Glutamatergic neuron (in vitro differentiated cells): Measurements from ENCODE around the gene LEF1. TPM values are rescaled to one million over a fixed set of nuclear protein-coding genes. Genes with fewer than 3 reads are reported as not detected.

Experiments used
- DNase-seq: peaks from one replicate; pipeline ENCODE4 v3.0.0; 2022
- H3K27ac Mint-ChIP-seq: one replicate; pipeline ENCODE4 v1.8.0; 2020; ENCODE audit warnings: mild to moderate bottlenecking, mixed read lengths, inconsistent platforms; ENCODE audit not compliant: unreplicated experiment
- H3K27me3 Mint-ChIP-seq: one replicate; pipeline ENCODE4 v1.8.0; 2020; ENCODE audit warnings: mild to moderate bottlenecking, moderate library complexity, mixed read lengths, inconsistent platforms; ENCODE audit not compliant: unreplicated experiment
- H3K36me3 Mint-ChIP-seq: one replicate; pipeline ENCODE4 v1.8.0; 2020; ENCODE audit warnings: mild to moderate bottlenecking, mixed read lengths, inconsistent platforms; ENCODE audit not compliant: unreplicated experiment
- H3K4me1 Mint-ChIP-seq: one replicate; pipeline ENCODE4 v1.8.0; 2020; ENCODE audit warnings: mild to moderate bottlenecking, low read depth, mixed read lengths, inconsistent platforms; ENCODE audit not compliant: unreplicated experiment
- H3K4me3 Mint-ChIP-seq: one replicate; pipeline ENCODE4 v1.8.0; 2020; ENCODE audit warnings: mild to moderate bottlenecking, mixed read lengths, inconsistent platforms; ENCODE audit not compliant: unreplicated experiment
- H3K9me3 Mint-ChIP-seq: one replicate; pipeline ENCODE4 v1.8.0; 2020; ENCODE audit warnings: mild to moderate bottlenecking, moderate library complexity, mixed read lengths, inconsistent platforms; ENCODE audit not compliant: unreplicated experiment
- total RNA-seq: library from RNA; stranded (reverse); fragmentation: NEBNext Ultra II Directional; extraction: Animal tissue kit (Norgen Biotek cat#: 25700); gene quantifications from one replicate; pipeline ENCODE4 v1.2.1, GENCODE V29; 2021; ENCODE audit not compliant: unreplicated experiment
- TF ChIP-seq, protein P1 (sequence below): fragments of 200-600 bp; sonication (generic); IDR thresholded peaks from one replicate; pipeline ENCODE4 v1.5.0; 2021; ENCODE audit not compliant: partially characterized antibody, unreplicated experiment

LEF1 gene
- total RNA-seq, 1 donor from 2014 or later, result 0.98 TPM

DNA sequence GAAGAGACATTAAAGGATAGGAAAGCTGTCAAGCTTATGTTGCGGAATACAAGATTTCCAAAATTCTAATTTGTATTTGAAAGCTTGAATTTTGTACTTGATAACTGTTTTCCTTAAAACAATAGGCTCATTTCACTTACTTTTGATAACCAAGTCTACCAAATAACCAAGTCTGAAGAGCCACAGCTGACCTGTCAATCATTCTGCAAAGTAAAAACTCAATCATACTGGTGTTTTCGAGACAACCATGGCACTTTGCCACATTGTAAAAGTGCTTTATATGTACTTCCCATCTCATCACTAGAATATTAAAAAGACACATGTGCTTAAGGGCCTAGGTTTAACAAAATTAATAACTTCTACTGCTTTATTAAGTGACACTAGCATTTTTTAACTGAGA lies 47.9 kb downstream of the LEF1 start:
- no peak for DNase-seq
- no peaks in the 10 kb centered on the region for H3K36me3 Mint-ChIP-seq
- no peak overlapping the region for H3K4me3 Mint-ChIP-seq
- no peaks in the 10 kb centered on the region for H3K9me3 Mint-ChIP-seq
- no peaks in the 10 kb centered on the region for H3K27me3 Mint-ChIP-seq
- TF ChIP-seq, protein P1, sequence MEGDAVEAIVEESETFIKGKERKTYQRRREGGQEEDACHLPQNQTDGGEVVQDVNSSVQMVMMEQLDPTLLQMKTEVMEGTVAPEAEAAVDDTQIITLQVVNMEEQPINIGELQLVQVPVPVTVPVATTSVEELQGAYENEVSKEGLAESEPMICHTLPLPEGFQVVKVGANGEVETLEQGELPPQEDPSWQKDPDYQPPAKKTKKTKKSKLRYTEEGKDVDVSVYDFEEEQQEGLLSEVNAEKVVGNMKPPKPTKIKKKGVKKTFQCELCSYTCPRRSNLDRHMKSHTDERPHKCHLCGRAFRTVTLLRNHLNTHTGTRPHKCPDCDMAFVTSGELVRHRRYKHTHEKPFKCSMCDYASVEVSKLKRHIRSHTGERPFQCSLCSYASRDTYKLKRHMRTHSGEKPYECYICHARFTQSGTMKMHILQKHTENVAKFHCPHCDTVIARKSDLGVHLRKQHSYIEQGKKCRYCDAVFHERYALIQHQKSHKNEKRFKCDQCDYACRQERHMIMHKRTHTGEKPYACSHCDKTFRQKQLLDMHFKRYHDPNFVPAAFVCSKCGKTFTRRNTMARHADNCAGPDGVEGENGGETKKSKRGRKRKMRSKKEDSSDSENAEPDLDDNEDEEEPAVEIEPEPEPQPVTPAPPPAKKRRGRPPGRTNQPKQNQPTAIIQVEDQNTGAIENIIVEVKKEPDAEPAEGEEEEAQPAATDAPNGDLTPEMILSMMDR, result no peak
- no peak overlapping the region for H3K27ac Mint-ChIP-seq
- no peaks in the 10 kb centered on the region for H3K4me1 Mint-ChIP-seq

DNA sequence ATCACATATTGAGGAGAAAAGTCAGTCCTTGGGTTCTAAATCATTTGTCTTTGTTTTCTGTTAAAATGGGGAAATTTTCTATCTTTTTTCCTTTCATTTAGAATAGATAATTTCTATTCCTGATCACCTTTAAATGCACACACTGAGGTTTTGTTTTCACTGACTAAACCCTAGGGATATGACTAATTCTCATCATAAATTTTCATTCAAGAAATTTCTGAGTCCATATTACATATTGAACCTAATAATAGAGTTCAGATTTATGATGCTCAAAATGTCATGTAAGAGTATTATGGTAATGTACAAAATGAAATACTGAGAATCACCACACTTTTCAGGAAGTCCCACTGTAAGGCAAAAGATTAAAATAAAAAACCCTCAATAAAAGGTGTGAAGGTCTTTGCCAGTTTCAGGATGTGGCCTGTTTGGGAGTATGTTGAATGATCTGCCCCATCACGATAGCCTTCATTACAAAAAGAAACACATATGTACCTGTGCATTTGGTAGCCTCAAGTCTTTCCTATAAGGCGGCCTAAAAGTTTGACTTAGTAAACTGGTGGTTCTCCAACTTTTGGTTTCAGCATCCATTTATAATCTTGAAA lies 49.4 kb downstream of the LEF1 start:
- Mint-ChIP-seq H3K36me3 (no peaks in the 10 kb centered on the region), H3K9me3 (no peaks in the 10 kb centered on the region), H3K4me1 (peaks cover 4% of the 10 kb centered on the region), H3K4me3 (no peak overlapping the region), H3K27me3 (no peaks in the 10 kb centered on the region), H3K27ac (no peak overlapping the region)
- TF ChIP-seq, protein P1, result no peak
- no peak for DNase-seq

DNA sequence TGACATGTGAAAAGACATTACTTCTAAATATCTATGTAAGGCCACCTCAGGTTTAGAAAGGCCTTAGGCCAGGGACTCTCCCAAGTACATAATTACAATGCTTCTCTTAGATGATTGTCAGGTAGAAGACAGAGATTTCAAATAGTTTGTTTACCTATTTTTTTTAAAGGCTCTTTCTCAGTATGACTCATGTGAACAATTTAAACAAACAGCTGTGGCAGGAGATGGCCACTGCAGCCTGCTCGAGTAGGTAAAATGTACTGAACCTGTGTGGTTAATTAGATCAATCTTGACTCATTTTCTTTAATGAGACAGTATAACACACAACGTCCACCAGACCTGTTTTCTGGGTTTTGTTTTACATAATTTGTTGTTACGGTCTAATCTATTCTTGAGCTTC lies 50.2 kb downstream of the LEF1 start:
- TF ChIP-seq, protein P1, result no peak
- H3K9me3 Mint-ChIP-seq, result no peaks in the 10 kb centered on the region
- no peak for DNase-seq
- H3K27me3 Mint-ChIP-seq, result no peaks in the 10 kb centered on the region
- no peaks in the 10 kb centered on the region for H3K36me3 Mint-ChIP-seq
- H3K4me1 Mint-ChIP-seq, result peaks cover 6% of the 10 kb centered on the region
- H3K4me3 Mint-ChIP-seq, result no peak overlapping the region
- H3K27ac Mint-ChIP-seq, result no peak overlapping the region

DNA sequence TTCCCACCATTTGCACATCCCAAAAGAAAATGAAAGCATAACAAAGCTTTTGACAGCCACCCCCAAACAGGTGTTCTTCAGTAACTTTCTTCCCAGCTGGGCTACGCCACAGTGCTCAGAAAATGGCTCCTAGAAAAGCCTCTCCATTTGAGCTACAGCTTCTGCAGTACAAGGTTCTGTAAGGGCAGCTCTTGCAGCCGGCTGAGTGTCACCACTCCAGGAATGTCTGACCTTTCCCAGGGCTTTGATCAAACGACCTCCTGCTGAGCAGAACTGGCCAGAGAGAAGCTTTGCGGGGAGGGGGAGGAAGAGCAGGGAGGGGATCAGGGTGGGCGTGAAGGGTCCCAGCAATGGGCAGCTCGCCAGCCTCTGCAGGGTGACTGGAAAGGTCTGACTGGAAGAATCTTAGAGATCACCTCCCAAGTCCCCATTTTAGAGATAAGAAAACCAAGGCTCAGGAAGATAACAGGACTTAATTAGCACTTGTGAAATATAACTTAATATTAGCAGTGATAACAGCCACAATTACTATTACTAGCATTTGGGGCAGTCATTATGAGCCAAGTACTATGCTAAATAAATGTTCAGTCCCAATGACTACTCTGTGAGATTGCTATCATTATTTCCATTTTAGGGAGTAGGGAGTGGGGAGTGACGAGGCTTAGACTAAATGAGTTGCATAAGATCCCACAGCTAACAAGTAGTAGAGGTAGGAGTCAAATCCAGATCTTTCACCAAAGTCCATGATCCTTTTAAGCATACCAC lies 51.1 kb downstream of the LEF1 start:
- Mint-ChIP-seq H3K27me3 (no peaks in the 10 kb centered on the region), H3K27ac (no peak overlapping the region), H3K4me1 (peaks cover 6% of the 10 kb centered on the region), H3K4me3 (no peak overlapping the region), H3K36me3 (no peaks in the 10 kb centered on the region), H3K9me3 (no peaks in the 10 kb centered on the region)
- DNase-seq, result no peak
- TF ChIP-seq, protein P1, result no peak

DNA sequence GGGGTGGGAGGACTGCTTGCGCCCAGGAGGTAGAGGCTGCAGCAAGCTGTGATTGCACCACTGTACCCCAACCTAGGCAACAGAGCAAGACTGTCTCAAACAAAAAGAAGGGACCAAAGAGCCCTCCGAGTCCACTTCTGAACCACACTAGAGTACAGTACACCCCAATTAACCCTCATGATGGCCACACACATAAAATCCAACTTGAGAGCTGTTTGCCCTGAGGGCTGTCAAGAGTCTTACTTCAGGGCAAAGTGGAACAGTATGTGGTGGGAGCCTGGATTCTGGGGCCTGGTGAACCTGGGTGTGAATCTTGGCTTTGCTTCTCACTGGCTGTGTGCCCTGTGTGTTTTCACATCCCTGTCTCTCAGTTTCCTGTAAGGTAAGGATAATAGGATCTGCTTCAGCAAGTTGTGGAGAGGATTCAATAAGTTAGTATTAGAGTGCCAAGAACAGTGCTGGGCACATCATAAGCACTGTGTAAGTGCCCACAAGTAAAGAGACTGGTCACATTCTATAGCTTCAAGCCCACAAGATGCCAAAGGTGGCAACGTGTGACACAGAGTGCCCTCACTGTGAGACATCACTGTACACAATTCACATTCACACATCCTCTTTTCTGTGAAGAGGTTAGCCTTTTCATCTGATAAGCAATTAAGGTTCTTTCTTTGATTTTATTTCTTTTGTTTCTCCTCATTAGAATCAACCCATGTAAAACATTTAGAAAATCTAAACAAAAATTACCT lies 52.1 kb downstream of the LEF1 start:
- TF ChIP-seq, protein P1, result no peak
- no peak overlapping the region for H3K4me3 Mint-ChIP-seq
- no peaks in the 10 kb centered on the region for H3K9me3 Mint-ChIP-seq
- peaks cover 6% of the 10 kb centered on the region for H3K4me1 Mint-ChIP-seq
- H3K27ac Mint-ChIP-seq, result no peak overlapping the region
- H3K27me3 Mint-ChIP-seq, result no peaks in the 10 kb centered on the region
- H3K36me3 Mint-ChIP-seq, result no peaks in the 10 kb centered on the region
- DNase-seq, result no peak
